Measurements from ENCODE around the gene DNAJC24. TPM values are rescaled to one million over a fixed set of nuclear protein-coding genes. Genes with fewer than 3 reads are reported as not detected.
"Not testable (repeated sequence)": the region's sequence is repeated elsewhere in the genome, so short reads cannot be mapped to it uniquely, and the experiment has no call there.

The DNAJC24 gene
- total RNA-seq (2022) (19.0 and 23.7 TPM in 2 replicates), Bru-seq, nascent RNA (percentile 76 among the genes with signal in this experiment), BruChase-seq, experiment 1, labeled RNA remaining after a 6-hour chase (percentile 73 among the genes with signal in this experiment), BruChase-seq, experiment 2, labeled RNA remaining after a 2-hour chase (percentile 74 among the genes with signal in this experiment)
- long read RNA-seq, partial matches to known transcripts, result 3 of 13 reads
- long read RNA-seq, other reads (novel, unspliced or antisense), result 5 of 13 reads

- Mint-ChIP-seq H3K4me3 (ENCODE audit: unreplicated experiment) (peak within 1 kb of the TSS; percentile 85), H3K27ac (ENCODE audit: low read depth, unreplicated experiment) (peak within 1 kb of the TSS; percentile 92), H3K9me3 (ENCODE audit: unreplicated experiment) (no peaks in the 10 kb centered on the region), H3K27me3 (ENCODE audit: insufficient read depth, unreplicated experiment) (peaks cover 32% of the 10 kb centered on the region), H3K4me1 (ENCODE audit: insufficient read depth, unreplicated experiment) (no peaks in the 10 kb centered on the region), H3K36me3 (ENCODE audit: insufficient read depth, unreplicated experiment) (no peaks in the 10 kb centered on the region)
- intact Hi-C loops (cut with micrococcal nuclease), result loop anchor here (10.0 kb wide), 2 partner anchors 135 to 265 kb away; no protein-coding TSS in a partner anchor
- TF ChIP-seq CTCF (IDR thresholded peaks at IDR 0.05; ENCODE audit: unreplicated experiment), result no peak
- DNase-seq (ENCODE audit: unreplicated experiment), result peak; percentile 89
- ChIA-PET CTCF (interaction anchor here (0.6 to 1.8 kb wide), 13 partner anchors 10 to 914 kb away, joined by 3 to 7 read pairs (median 3); no protein-coding TSS in a partner anchor), POLR2A (interaction anchor here (0.6 to 1.9 kb wide), 23 partner anchors 9 to 1214 kb away, joined by 3 to 18 read pairs (median 4); partner anchors contain the start of gene EIF3M)
- BruUV-seq (replicated peaks), result TSS peak; percentile 70
Observed at GRCh38 chr11:31369348-31370329, at the start of gene DNAJC24, which contains the start of gene DCDC1. TSS of gene DNAJC24 (plus strand) at chr11:31369860. CDS start at chr11:31370749, 889 bp downstream. TSS of gene DCDC1 (minus strand) at chr11:31369739. CDS start at chr11:31328280, 41,459 bp downstream.

GRCh38 chr11:31321494-31321893, 48.2 kb upstream of the DNAJC24 start:
- DNase-seq (ENCODE audit: unreplicated experiment); H3K36me3 Mint-ChIP-seq (ENCODE audit: insufficient read depth, unreplicated experiment); intact Hi-C loops (cut with micrococcal nuclease); H3K4me3 Mint-ChIP-seq (ENCODE audit: unreplicated experiment); BruUV-seq (replicated peaks); CTCF ChIA-PET; H3K9me3 Mint-ChIP-seq (ENCODE audit: unreplicated experiment); H3K27me3 Mint-ChIP-seq (ENCODE audit: insufficient read depth, unreplicated experiment); H3K27ac Mint-ChIP-seq (ENCODE audit: low read depth, unreplicated experiment); POLR2A ChIA-PET: not testable (repeated sequence)
- H3K4me1 Mint-ChIP-seq (ENCODE audit: insufficient read depth, unreplicated experiment), result peaks cover 11% of the 10 kb centered on the region

- ChIA-PET CTCF (no interaction called here), POLR2A (interaction anchor here (0.6 kb wide), 1 partner anchor 111 kb away, joined by 3 read pairs; no protein-coding TSS in a partner anchor)
- Mint-ChIP-seq H3K36me3 (ENCODE audit: insufficient read depth, unreplicated experiment) (no peaks in the 10 kb centered on the region), H3K27me3 (ENCODE audit: insufficient read depth, unreplicated experiment) (no peaks in the 10 kb centered on the region), H3K4me1 (ENCODE audit: insufficient read depth, unreplicated experiment) (peaks cover 11% of the 10 kb centered on the region), H3K4me3 (ENCODE audit: unreplicated experiment) (no peak overlapping the region), H3K27ac (ENCODE audit: low read depth, unreplicated experiment) (no peak overlapping the region), H3K9me3 (ENCODE audit: unreplicated experiment) (peaks cover 7% of the 10 kb centered on the region)
- no peak for TF ChIP-seq CTCF (IDR thresholded peaks at IDR 0.05; ENCODE audit: unreplicated experiment)
- no peak for DNase-seq (ENCODE audit: unreplicated experiment)
- intact Hi-C loops (cut with micrococcal nuclease), result no loop called here
- no TSS peak for BruUV-seq (replicated peaks)
Observed at GRCh38 chr11:31323145-31323544, 46.5 kb upstream of the DNAJC24 start.

- ChIA-PET CTCF (no interaction called here), POLR2A (interaction anchor here (0.6 to 1.0 kb wide), 2 partner anchors 14 to 768 kb away, joined by 3 read pairs; no protein-coding TSS in a partner anchor)
- no peak for TF ChIP-seq CTCF (IDR thresholded peaks at IDR 0.05; ENCODE audit: unreplicated experiment)
- DNase-seq (ENCODE audit: unreplicated experiment), result peak; percentile 59
- H3K27ac Mint-ChIP-seq (ENCODE audit: low read depth, unreplicated experiment), result no peak overlapping the region
- H3K4me3 Mint-ChIP-seq (ENCODE audit: unreplicated experiment), result no peak overlapping the region
- H3K9me3 Mint-ChIP-seq (ENCODE audit: unreplicated experiment), result peaks cover 12% of the 10 kb centered on the region
- H3K4me1 Mint-ChIP-seq (ENCODE audit: insufficient read depth, unreplicated experiment), result peaks cover 11% of the 10 kb centered on the region
- intact Hi-C loops (cut with micrococcal nuclease), result no loop called here
- H3K27me3 Mint-ChIP-seq (ENCODE audit: insufficient read depth, unreplicated experiment), result no peaks in the 10 kb centered on the region
- H3K36me3 Mint-ChIP-seq (ENCODE audit: insufficient read depth, unreplicated experiment), result no peaks in the 10 kb centered on the region
- BruUV-seq (replicated peaks), result no TSS peak
Observed at GRCh38 chr11:31325160-31325559, 44.5 kb upstream of the DNAJC24 start.
